Caco-2 (cell line): ENCODE data around the gene EME2. TPM values are rescaled to one million over a fixed set of nuclear protein-coding genes. Genes with fewer than 3 reads are reported as not detected.

Experiments used
- BruUV-seq: library from RNA; stranded (reverse); fragments of 400-500 nt; replicated peaks from 2 replicates; lab custom pipeline; 2021; lab: Mats Ljungman, UMichigan
- CTCF ChIA-PET: fragments of 300-600 bp; sonication (Branson Sonifier 250); formaldehyde crosslinking; loops from one replicate; lab custom pipeline; 2022; ENCODE audit warnings: antibody characterized with exemption; lab: Charles Lee
- POLR2A ChIA-PET: fragments of 300-600 bp; sonication (Branson Sonifier 250); formaldehyde crosslinking; loops from one replicate; lab custom pipeline; 2022; ENCODE audit warnings: antibody characterized with exemption; lab: Charles Lee
- DNase-seq, 2 experiments: peaks; one replicate each; pipeline versions ENCODE4 v3.0.0 to v3.0.0-alpha.2; 2020 to 2022
- H3K27me3 ChIP-seq: replicated peaks from 2 replicates; pipeline ENCODE4 v1.6.0; 2011; ENCODE audit warnings: low read length; ENCODE audit not compliant: control insufficient read depth, insufficient read depth
- H3K36me3 ChIP-seq: 2 replicates; pipeline ENCODE4 v1.5.1; 2011; ENCODE audit warnings: low read length; ENCODE audit not compliant: control insufficient read depth, insufficient read depth
- H3K4me1 ChIP-seq: fragments of 250-450 bp; sonication (Bioruptor Pico); 2 replicates; pipeline ENCODE4 v1.5.1; 2020; ENCODE audit warnings: mild to moderate bottlenecking
- H3K4me3 ChIP-seq: 2 replicates; pipeline ENCODE4 v1.5.1; 2011; ENCODE audit warnings: low read depth, mild to moderate bottlenecking, control low read depth, low read length
- H3K9me3 ChIP-seq: fragments of 250-450 bp; sonication (Bioruptor Pico); 2 replicates; pipeline ENCODE4 v1.5.1; 2020; ENCODE audit warnings: mild to moderate bottlenecking, moderate library complexity
- H3K27ac Mint-ChIP-seq: one replicate; pipeline ENCODE4 v1.8.0; 2022; ENCODE audit warnings: mixed read lengths; ENCODE audit not compliant: unreplicated experiment
- H3K27me3 Mint-ChIP-seq: one replicate; pipeline ENCODE4 v1.8.0; 2022; ENCODE audit warnings: mixed read lengths; ENCODE audit not compliant: insufficient read depth, unreplicated experiment
- H3K36me3 Mint-ChIP-seq: one replicate; pipeline ENCODE4 v1.8.0; 2022; ENCODE audit warnings: mild to moderate bottlenecking, mixed read lengths; ENCODE audit not compliant: insufficient read depth, unreplicated experiment
- H3K4me1 Mint-ChIP-seq: one replicate; pipeline ENCODE4 v1.8.0; 2022; ENCODE audit warnings: low read depth, mixed read lengths; ENCODE audit not compliant: unreplicated experiment
- H3K4me3 Mint-ChIP-seq: one replicate; pipeline ENCODE4 v1.8.0; 2022; ENCODE audit warnings: mild to moderate bottlenecking, moderate library complexity, mixed read lengths; ENCODE audit not compliant: unreplicated experiment
- H3K9me3 Mint-ChIP-seq: one replicate; pipeline ENCODE4 v1.8.0; 2022; ENCODE audit warnings: mixed read lengths; ENCODE audit not compliant: unreplicated experiment
- CTCF ChIP-seq, 2 experiments: fragments of 200-600 bp in 1 of 2; IDR thresholded peaks; 1 replicate in 1 of 2; 2 replicates in 1 of 2; pipeline versions ENCODE4 v1.5.1 to v1.8.0; 2011 to 2022; ENCODE audit warnings: antibody characterized with exemption in 1 of 2, control low read depth in 1 of 2, inconsistent platforms in 1 of 2, low read depth in 1 of 2, low read length in 1 of 2, mild to moderate bottlenecking in 1 of 2, moderate library complexity in 1 of 2; ENCODE audit not compliant: insufficient read depth in 1 of 2, severe bottlenecking in 1 of 2, unreplicated experiment in 1 of 2
- intact Hi-C: fragments of 100-400 bp; cut with micrococcal nuclease; formaldehyde crosslinking; loops from one replicate; pipeline ENCODE4 v1.10.0; 2022; ENCODE audit not compliant: unreplicated experiment
- total RNA-seq: library from RNA; stranded (reverse); gene quantifications from 2 replicates; pipeline ENCODE4 v1.2.3, GENCODE V29; 2022

The EME2 gene
- total RNA-seq, 1 experiment from 2014 or later: 24.1 TPM

- H3K36me3 Mint-ChIP-seq: peaks cover 80% of the 10 kb centered on the region
- no peak for TF ChIP-seq CTCF (IDR thresholded peaks at IDR 0.05; ENCODE audit: insufficient read depth in 1 of 2, low read depth in 1 of 2, low read length in 1 of 2, severe bottlenecking in 1 of 2, unreplicated experiment in 1 of 2)
- no peaks in the 10 kb centered on the region for H3K4me1 Mint-ChIP-seq
- H3K4me1 ChIP-seq: peaks cover 11% of the 10 kb centered on the region
- DNase-seq: no peak
- ChIA-PET CTCF (no interaction called here), POLR2A (no interaction called here)
- no peak overlapping the region; the same call in 1 of the 2 replicates for H3K4me3 ChIP-seq
- H3K36me3 ChIP-seq: no peaks in the 10 kb centered on the region
- no peak overlapping the region for H3K27ac Mint-ChIP-seq
- no peaks in the 10 kb centered on the region for H3K9me3 Mint-ChIP-seq
- H3K9me3 ChIP-seq: no peaks in the 10 kb centered on the region
- BruUV-seq: no TSS peak
- no peak overlapping the region for H3K4me3 Mint-ChIP-seq
- H3K27me3 ChIP-seq: no peaks in the 10 kb centered on the region
- no peaks in the 10 kb centered on the region for H3K27me3 Mint-ChIP-seq
- intact Hi-C loops: no loop called here
Observed at GRCh38 chr16:1775846-1776671, 3.4 kb downstream of the EME2 start.

GRCh38 chr16:1776672-1776955 lies 4.0 kb downstream of the EME2 start:
- H3K36me3 Mint-ChIP-seq: peaks cover 83% of the 10 kb centered on the region
- no peak overlapping the region for H3K27ac Mint-ChIP-seq
- TF ChIP-seq CTCF (IDR thresholded peaks at IDR 0.05; ENCODE audit: insufficient read depth in 1 of 2, low read depth in 1 of 2, low read length in 1 of 2, severe bottlenecking in 1 of 2, unreplicated experiment in 1 of 2): no peak
- intact Hi-C loops: no loop called here
- H3K9me3 Mint-ChIP-seq: no peaks in the 10 kb centered on the region
- ChIA-PET POLR2A (no interaction called here), CTCF (no interaction called here)
- no peak overlapping the region for H3K4me3 Mint-ChIP-seq
- Histone ChIP-seq H3K4me3 (no peak overlapping the region), H3K36me3 (no peaks in the 10 kb centered on the region), H3K4me1 (peaks cover 15% of the 10 kb centered on the region), H3K27me3 (no peaks in the 10 kb centered on the region), H3K9me3 (no peaks in the 10 kb centered on the region)
- no peak for DNase-seq
- no peaks in the 10 kb centered on the region for H3K27me3 Mint-ChIP-seq
- no TSS peak for BruUV-seq
- peaks cover 5% of the 10 kb centered on the region for H3K4me1 Mint-ChIP-seq

GRCh38 chr16:1776991-1777374 lies 4.4 kb downstream of the EME2 start:
- intact Hi-C loops: no loop called here
- no peaks in the 10 kb centered on the region for H3K36me3 ChIP-seq

More at GRCh38 chr16:1776991-1777374, 4.4 kb downstream of the EME2 start:
- Mint-ChIP-seq H3K27me3 (no peaks in the 10 kb centered on the region), H3K4me3 (no peak overlapping the region), H3K36me3 (peaks cover 83% of the 10 kb centered on the region), H3K27ac (no peak overlapping the region), H3K9me3 (no peaks in the 10 kb centered on the region), H3K4me1 (peaks cover 8% of the 10 kb centered on the region)
- BruUV-seq: no TSS peak
- no peak for DNase-seq
- Histone ChIP-seq H3K27me3 (no peaks in the 10 kb centered on the region), H3K4me1 (peaks cover 15% of the 10 kb centered on the region), H3K4me3 (no peak overlapping the region), H3K9me3 (no peaks in the 10 kb centered on the region)
- ChIA-PET CTCF (no interaction called here), POLR2A (no interaction called here)
- TF ChIP-seq CTCF (IDR thresholded peaks at IDR 0.05; ENCODE audit: insufficient read depth in 1 of 2, low read depth in 1 of 2, low read length in 1 of 2, severe bottlenecking in 1 of 2, unreplicated experiment in 1 of 2): no peak
